HepG2 (cell line): Measurements from ENCODE around the gene VPS18. TPM values are rescaled to one million over a fixed set of nuclear protein-coding genes. Genes with fewer than 3 reads are reported as not detected.

Experiments
- CBX1 ChIP-seq: IDR thresholded peaks from one replicate; pipeline ENCODE4 v1.6.1; 2016; ENCODE audit warnings: antibody characterized with exemption, low read depth
- CENPBD1 ChIP-seq: sonication (generic); formaldehyde crosslinking; IDR thresholded peaks from 2 replicates; pipeline ENCODE4 v1.8.0; 2022; ENCODE audit warnings: missing genetic modification reagents, low read depth, mild to moderate bottlenecking, borderline replicate concordance
- CTCF ChIP-seq: sonication (generic); formaldehyde crosslinking; IDR thresholded peaks from 2 replicates; pipeline ENCODE4 v1.5.0; 2020; ENCODE audit warnings: mild to moderate bottlenecking, missing genetic modification reagents, moderate library complexity
- GMEB1 ChIP-seq: sonication (generic); formaldehyde crosslinking; IDR thresholded peaks from 2 replicates; pipeline ENCODE4 v1.5.1; 2020; ENCODE audit warnings: missing genetic modification reagents, mild to moderate bottlenecking, borderline replicate concordance
- GTF2F1 ChIP-seq: fragments of 150-350 bp; IDR thresholded peaks from 2 replicates; pipeline ENCODE4 v1.6.1; 2014; ENCODE audit warnings: low read length
- NFE2 ChIP-seq: sonication (generic); formaldehyde crosslinking; IDR thresholded peaks from 2 replicates; pipeline ENCODE4 v1.4.0; 2020; ENCODE audit warnings: missing genetic modification reagents
- TEAD3 ChIP-seq: optimal IDR thresholded peaks from 2 replicates; pipeline ENCODE3; 2016; ENCODE audit warnings: borderline replicate concordance
- THAP11 ChIP-seq: IDR thresholded peaks from 2 replicates; pipeline ENCODE4 v1.6.1; 2016; ENCODE audit warnings: missing biosample characterization, missing genetic modification reagents
- XRCC5 ChIP-seq: fragments of 200-400 bp; formaldehyde crosslinking; optimal IDR thresholded peaks from 2 replicates; pipeline ENCODE3; 2017; ENCODE audit warnings: mild to moderate bottlenecking, low read length
- ZBTB8A ChIP-seq: sonication (generic); formaldehyde crosslinking; IDR thresholded peaks from 2 replicates; pipeline ENCODE4 v1.4.0; 2020; ENCODE audit warnings: mild to moderate bottlenecking, low read depth, missing genetic modification reagents, borderline replicate concordance
- ZKSCAN1 ChIP-seq: fragments of 150-350 bp; IDR thresholded peaks from 2 replicates; pipeline ENCODE4 v1.6.1; 2014; ENCODE audit warnings: low read length
- ZNF264 ChIP-seq: sonication (generic); formaldehyde crosslinking; IDR thresholded peaks from 2 replicates; pipeline ENCODE4 v1.4.0; 2020; ENCODE audit warnings: missing genetic modification reagents
- ZNF550 ChIP-seq: sonication (generic); formaldehyde crosslinking; IDR thresholded peaks from 2 replicates; pipeline ENCODE4 v1.4.0; 2020; ENCODE audit warnings: mild to moderate bottlenecking, missing genetic modification reagents, borderline replicate concordance
- ZNF552 ChIP-seq: sonication (generic); formaldehyde crosslinking; IDR thresholded peaks from 2 replicates; pipeline ENCODE4 v1.9.0; 2022; ENCODE audit warnings: missing genetic modification reagents, mild to moderate bottlenecking, borderline replicate concordance
- ZNF629 ChIP-seq: sonication (generic); formaldehyde crosslinking; conservative IDR thresholded peaks from 2 replicates; pipeline ENCODE4 v1.5.0; 2020; ENCODE audit warnings: missing genetic modification reagents
- ZNF703 ChIP-seq: sonication (generic); formaldehyde crosslinking; IDR thresholded peaks from 2 replicates; pipeline ENCODE4 v1.5.1; 2020; ENCODE audit warnings: missing genetic modification reagents, mild to moderate bottlenecking, moderate library complexity, borderline replicate concordance
- polyA plus RNA-seq, 8 experiments: library from polyadenylated mRNA; depleted of rRNA in 3 of 8; stranded (reverse) in 7 of 8; unstranded in 1 of 8; fragments of >200 nt; fragmentation: Illumina TruSeq in 4 of 8; extraction: Trizol in 4 of 8; gene quantifications; 2 replicates each; pipeline versions ENCODE4 v1.2.1 to v1.2.3, GENCODE V29; 2011 to 2016; ENCODE audit warnings: low read depth in 4 of 8, missing spikeins in 1 of 8, mixed read lengths in 1 of 8; ENCODE audit not compliant: insufficient read depth in 1 of 8
- total RNA-seq, 5 experiments: library from RNA; depleted of rRNA; stranded (reverse); fragments of >200 nt; fragmentation: Illumina TruSeq; extraction: Trizol; gene quantifications; 2 replicates each; pipeline ENCODE4 v1.2.3, GENCODE V29; 2016; ENCODE audit warnings: low read depth in 1 of 5
- TF ChIP-seq, protein P1 (sequence below): sonication (generic); formaldehyde crosslinking; IDR thresholded peaks from 2 replicates; pipeline ENCODE4 v1.8.1; 2022; ENCODE audit warnings: low read depth, mild to moderate bottlenecking, missing genetic modification reagents
- TF ChIP-seq, protein P2 (sequence below): IDR thresholded peaks from 2 replicates; pipeline ENCODE4 v1.6.1; 2012; ENCODE audit warnings: inconsistent platforms
- TF ChIP-seq, protein P3 (sequence below): sonication (generic); formaldehyde crosslinking; IDR thresholded peaks from 2 replicates; pipeline ENCODE4 v1.4.0; 2020; ENCODE audit warnings: mild to moderate bottlenecking, missing genetic modification reagents
- TF ChIP-seq, protein P4 (sequence below): sonication (generic); formaldehyde crosslinking; IDR thresholded peaks from 2 replicates; pipeline ENCODE4 v1.5.0; 2020; ENCODE audit warnings: missing genetic modification reagents

Gene VPS18
- total and polyA plus RNA-seq, 2 of the 13 experiments (the other 11 are each of a cell fraction or from before 2014, with no cell fraction given): 5.8 to 17.0 TPM

GRCh38 chr15:40891810-40892446 lies 2.3 kb upstream of the VPS18 start (continued):
- TF ChIP-seq NFE2: no peak
- TF ChIP-seq GMEB1 (CRISPR knock-in tag): no peak
- no peak for TF ChIP-seq ZNF703 (CRISPR knock-in tag)
- TF ChIP-seq, protein P1, sequence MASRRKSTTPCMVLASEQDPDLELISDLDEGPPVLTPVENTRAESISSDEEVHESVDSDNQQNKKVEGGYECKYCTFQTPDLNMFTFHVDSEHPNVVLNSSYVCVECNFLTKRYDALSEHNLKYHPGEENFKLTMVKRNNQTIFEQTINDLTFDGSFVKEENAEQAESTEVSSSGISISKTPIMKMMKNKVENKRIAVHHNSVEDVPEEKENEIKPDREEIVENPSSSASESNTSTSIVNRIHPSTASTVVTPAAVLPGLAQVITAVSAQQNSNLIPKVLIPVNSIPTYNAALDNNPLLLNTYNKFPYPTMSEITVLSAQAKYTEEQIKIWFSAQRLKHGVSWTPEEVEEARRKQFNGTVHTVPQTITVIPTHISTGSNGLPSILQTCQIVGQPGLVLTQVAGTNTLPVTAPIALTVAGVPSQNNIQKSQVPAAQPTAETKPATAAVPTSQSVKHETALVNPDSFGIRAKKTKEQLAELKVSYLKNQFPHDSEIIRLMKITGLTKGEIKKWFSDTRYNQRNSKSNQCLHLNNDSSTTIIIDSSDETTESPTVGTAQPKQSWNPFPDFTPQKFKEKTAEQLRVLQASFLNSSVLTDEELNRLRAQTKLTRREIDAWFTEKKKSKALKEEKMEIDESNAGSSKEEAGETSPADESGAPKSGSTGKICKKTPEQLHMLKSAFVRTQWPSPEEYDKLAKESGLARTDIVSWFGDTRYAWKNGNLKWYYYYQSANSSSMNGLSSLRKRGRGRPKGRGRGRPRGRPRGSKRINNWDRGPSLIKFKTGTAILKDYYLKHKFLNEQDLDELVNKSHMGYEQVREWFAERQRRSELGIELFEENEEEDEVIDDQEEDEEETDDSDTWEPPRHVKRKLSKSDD (CRISPR knock-in tag): no peak
- no peak for TF ChIP-seq ZKSCAN1
- TF ChIP-seq, protein P2, sequence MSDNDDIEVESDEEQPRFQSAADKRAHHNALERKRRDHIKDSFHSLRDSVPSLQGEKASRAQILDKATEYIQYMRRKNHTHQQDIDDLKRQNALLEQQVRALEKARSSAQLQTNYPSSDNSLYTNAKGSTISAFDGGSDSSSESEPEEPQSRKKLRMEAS: no peak
- TF ChIP-seq, protein P3, sequence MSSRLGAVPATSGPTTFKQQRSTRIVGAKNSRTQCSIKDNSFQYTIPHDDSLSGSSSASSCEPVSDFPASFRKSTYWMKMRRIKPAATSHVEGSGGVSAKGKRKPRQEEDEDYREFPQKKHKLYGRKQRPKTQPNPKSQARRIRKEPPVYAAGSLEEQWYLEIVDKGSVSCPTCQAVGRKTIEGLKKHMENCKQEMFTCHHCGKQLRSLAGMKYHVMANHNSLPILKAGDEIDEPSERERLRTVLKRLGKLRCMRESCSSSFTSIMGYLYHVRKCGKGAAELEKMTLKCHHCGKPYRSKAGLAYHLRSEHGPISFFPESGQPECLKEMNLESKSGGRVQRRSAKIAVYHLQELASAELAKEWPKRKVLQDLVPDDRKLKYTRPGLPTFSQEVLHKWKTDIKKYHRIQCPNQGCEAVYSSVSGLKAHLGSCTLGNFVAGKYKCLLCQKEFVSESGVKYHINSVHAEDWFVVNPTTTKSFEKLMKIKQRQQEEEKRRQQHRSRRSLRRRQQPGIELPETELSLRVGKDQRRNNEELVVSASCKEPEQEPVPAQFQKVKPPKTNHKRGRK (CRISPR knock-in tag): no peak
- TF ChIP-seq CENPBD1 (CRISPR knock-in tag): no peak
- no peak for TF ChIP-seq ZNF550 (CRISPR knock-in tag)
- no peak for TF ChIP-seq GTF2F1
- no peak for TF ChIP-seq ZBTB8A (CRISPR knock-in tag)
- TF ChIP-seq CBX1: no peak
- no peak for TF ChIP-seq ZNF264 (CRISPR knock-in tag)
- TF ChIP-seq ZNF552 (CRISPR knock-in tag): no peak
- TF ChIP-seq TEAD3 (CRISPR knock-in tag): no peak
- no peak for TF ChIP-seq ZNF629 (CRISPR knock-in tag)
- TF ChIP-seq XRCC5: peak; percentile 60
- TF ChIP-seq, protein P4, sequence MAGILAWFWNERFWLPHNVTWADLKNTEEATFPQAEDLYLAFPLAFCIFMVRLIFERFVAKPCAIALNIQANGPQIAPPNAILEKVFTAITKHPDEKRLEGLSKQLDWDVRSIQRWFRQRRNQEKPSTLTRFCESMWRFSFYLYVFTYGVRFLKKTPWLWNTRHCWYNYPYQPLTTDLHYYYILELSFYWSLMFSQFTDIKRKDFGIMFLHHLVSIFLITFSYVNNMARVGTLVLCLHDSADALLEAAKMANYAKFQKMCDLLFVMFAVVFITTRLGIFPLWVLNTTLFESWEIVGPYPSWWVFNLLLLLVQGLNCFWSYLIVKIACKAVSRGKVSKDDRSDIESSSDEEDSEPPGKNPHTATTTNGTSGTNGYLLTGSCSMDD: no peak
- TF ChIP-seq THAP11 (CRISPR knock-in tag): 0 out of 2 replicates have a peak, but pooled peaks have one; percentile 15
- peak; percentile 78 for TF ChIP-seq CTCF (CRISPR knock-in tag)
